Measurements from ENCODE around the gene EIF4H.
"Not testable (repeated sequence)": the region's sequence is repeated elsewhere in the genome, so short reads cannot be mapped to it uniquely, and the experiment has no call there.

The EIF4H gene

GRCh38 chr7:74223711-74224510 is 49.8 kb downstream of the EIF4H start:
- no peak for DNase-seq (ENCODE audit: low read depth, low spot score)

GRCh38 chr7:74224511-74224832 is 50.3 kb downstream of the EIF4H start:
- no peak for DNase-seq (ENCODE audit: low read depth, low spot score)

- not testable (repeated sequence) for DNase-seq (ENCODE audit: low read depth, low spot score)
These were observed 50.8 kb downstream of the EIF4H start for GRCh38 chr7:74224907-74225306.

- DNase-seq (ENCODE audit: low read depth, low spot score): no peak
These were observed 51.2 kb downstream of the EIF4H start for GRCh38 chr7:74225400-74225799.

- DNase-seq (ENCODE audit: low read depth, low spot score): no peak
These were observed 52.5 kb downstream of the EIF4H start for GRCh38 chr7:74226633-74227032.

GRCh38 chr7:74228951-74229900 is 55.1 kb downstream of the EIF4H start:
- no peak for DNase-seq (ENCODE audit: low read depth, low spot score)

- DNase-seq (ENCODE audit: low read depth, low spot score): no peak
These were observed 56.5 kb downstream of the EIF4H start for GRCh38 chr7:74230446-74231231.

- no peak for DNase-seq (ENCODE audit: low read depth, low spot score)
These were observed 57.1 kb downstream of the EIF4H start for GRCh38 chr7:74231232-74231590.

- DNase-seq (ENCODE audit: low read depth, low spot score): no peak
These were observed 59.6 kb downstream of the EIF4H start for GRCh38 chr7:74233655-74234285.

GRCh38 chr7:74235518-74236268 is 61.5 kb downstream of the EIF4H start:
- DNase-seq (ENCODE audit: low read depth, low spot score): no peak

GRCh38 chr7:74236284-74236683 is 62.1 kb downstream of the EIF4H start:
- DNase-seq (ENCODE audit: low read depth, low spot score): no peak

- DNase-seq (ENCODE audit: low read depth, low spot score): no peak
These were observed 66.3 kb downstream of the EIF4H start for GRCh38 chr7:74240482-74240881.

GRCh38 chr7:74242122-74242443 is 67.9 kb downstream of the EIF4H start:
- no peak for DNase-seq (ENCODE audit: low read depth, low spot score)

- DNase-seq (ENCODE audit: low read depth, low spot score): no peak
These were observed 72.3 kb downstream of the EIF4H start for GRCh38 chr7:74246497-74246896.

All from iPS DF 19.7 (cell line).